Mesangial cell (primary cell): ENCODE results near the gene TOM1. TPM values are rescaled to one million over a fixed set of nuclear protein-coding genes. Genes with fewer than 3 reads are reported as not detected.

Source experiments
- total RNA-seq: library from RNA; depleted of rRNA; stranded (reverse); fragments of >200 nt; gene quantifications from 2 replicates; pipeline ENCODE4 v1.2.3, GENCODE V29; 2015

Gene TOM1
- total RNA-seq, result 20.9 and 50.5 TPM in 2 replicates

DNA sequence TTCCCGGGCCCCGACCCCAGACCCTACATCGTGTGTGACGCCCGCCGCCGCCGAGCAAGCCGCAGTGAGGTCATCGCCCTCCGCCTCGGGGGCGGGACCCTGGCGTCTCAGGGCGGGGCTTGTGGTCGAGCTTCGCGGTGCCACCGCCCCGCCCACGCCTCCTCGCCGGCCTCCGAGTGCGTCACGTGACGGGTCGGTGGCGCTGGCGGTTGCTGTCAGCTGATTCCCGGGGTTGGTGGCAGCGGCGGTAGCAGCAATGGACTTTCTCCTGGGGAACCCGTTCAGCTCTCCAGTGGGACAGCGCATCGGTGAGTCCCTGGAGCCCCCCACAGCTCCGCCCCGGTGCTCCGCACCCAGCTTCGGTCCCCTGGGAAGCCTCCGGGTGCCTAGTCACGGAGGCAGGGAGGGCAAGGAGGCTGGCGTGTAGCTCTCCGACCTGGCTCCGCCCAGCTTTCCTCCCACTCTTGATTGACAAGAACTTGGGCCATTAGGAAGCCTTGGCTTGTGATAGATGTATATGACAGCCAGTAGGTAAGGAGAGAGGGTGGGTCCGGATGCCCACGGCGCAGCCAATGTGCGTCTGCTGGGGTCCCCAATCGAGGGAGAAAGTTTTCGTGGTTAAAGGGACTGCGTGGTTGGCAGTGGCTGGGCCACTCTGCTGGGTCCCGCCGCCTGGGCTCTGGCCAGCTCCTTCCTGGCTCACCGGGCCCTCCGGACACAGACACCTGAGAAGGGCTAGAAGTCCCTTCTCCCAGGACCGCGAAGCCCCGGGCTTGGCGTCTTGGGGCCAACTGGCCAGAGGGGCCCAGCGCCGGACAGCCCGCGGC, at the start of gene TOM1:
Gene TOM1, plus strand, starts transcription at position 222 of the 827 bp plus-strand sequence. Its CDS starts 35 bp downstream, at position 257.

DNA sequence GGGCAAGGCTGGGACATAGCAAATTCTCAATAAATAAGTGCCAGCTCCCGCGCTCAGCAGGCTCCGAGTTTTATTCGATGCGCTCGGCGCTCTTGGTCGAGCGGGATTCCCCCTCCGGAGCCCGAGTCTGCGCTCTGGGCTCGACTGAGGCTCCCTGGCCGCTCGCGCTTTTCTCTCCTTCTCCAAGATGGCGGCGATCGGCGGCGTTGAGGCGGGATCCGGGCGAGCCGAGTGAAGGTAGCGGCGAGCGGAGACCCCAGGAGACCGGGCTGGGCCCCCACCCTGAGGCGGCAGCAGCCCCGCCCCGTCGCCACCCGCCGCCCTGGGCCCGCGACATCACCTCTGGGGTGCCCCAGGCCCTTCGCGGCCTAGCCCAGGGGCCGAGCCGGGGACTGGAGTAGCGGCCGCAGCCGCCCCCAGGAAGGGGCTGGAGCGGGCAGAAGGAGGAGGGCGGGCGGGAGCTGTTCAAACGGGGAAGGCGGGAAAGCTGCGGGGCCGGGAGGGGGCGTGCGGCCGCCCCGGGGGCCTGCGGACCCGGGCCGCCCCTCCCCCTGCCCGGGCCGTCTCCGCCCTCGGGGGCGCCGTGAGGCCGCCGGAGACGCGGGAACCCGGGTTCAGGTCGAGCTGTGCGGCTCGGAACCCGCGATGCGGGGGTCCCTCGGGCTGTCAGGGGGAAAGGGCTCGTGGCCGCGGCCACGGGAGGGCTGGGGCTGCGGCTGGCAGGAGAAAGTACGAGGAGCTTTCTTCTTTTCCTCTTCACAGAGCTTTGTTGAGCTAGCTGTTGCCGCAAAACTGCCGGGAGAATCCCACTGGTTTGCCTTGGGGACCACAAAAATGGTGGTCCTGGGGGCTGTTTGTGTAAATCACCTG, 42.1 kb upstream of the TOM1 start, which contains the start of gene HMGXB4:
Gene HMGXB4, plus strand, starts transcription at position 173 of the 870 bp plus-strand sequence. CDS start 4,898 bp downstream, outside the sequence.

DNA sequence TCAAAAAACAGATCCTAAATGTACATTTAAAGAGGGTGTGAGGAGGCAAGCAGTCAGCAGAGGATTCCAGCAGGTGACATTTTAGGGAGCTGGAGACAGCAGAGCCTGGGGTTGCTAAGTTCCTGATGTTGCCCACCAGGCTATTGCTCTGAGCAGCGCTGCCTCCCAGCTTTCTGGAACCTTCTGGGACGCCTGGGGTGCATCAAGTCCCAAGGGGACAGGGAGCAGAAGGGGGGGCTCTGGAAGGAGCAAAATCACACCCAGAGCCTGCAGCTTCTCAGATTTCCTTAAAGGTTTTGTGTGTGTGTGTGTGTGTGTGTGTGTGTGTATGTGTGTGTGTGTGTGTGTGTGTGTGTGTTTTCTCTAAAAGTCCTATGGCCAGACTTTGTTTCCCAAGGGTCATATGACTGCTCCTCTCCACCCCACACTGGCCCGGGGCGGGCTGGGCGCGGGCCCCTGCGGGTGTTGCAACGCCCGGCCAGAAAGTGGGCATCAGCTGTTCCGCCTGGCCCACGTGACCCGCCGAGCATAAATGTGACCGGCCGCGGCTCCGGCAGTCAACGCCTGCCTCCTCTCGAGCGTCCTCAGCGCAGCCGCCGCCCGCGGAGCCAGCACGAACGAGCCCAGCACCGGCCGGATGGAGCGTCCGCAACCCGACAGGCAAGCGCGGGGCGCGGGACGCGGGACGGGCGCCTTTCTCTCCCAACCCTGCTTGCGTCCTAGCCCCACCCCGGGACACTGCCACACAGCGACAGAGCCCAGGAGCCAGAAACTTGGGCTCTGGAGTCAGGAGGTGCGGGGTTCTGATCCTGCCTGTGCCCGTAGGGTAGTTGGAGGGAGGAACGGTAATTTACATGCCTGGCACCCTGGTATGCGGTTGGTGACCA, 81.1 kb downstream of the TOM1 start, which contains the start of gene HMOX1:
Gene HMOX1, plus strand, starts transcription at position 560 of the 887 bp plus-strand sequence. Its CDS starts 78 bp downstream, at position 638.

Other genes with a start within 250 kb of the TOM1 start
- not detected in 2 replicates for gene ISX, start 233.7 kb upstream of the TOM1 start, total RNA-seq
- 10.4 and 15.3 TPM in 2 replicates for gene HMGXB4, start 42.4 kb upstream of the TOM1 start, total RNA-seq
- gene HMOX1, start 81.2 kb downstream of the TOM1 start, total RNA-seq, result 2.8 and 11.0 TPM in 2 replicates
- 19.6 and 105 TPM in 2 replicates for gene MCM5, start 100.2 kb downstream of the TOM1 start, total RNA-seq
- gene RASD2, start 240.9 kb downstream of the TOM1 start, total RNA-seq, result under 0.01 and 0.13 TPM in 2 replicates